GM21381 (cell line): Measurements from ENCODE around the gene SLC13A2.
"Not testable (repeated sequence)": the region's sequence is repeated elsewhere in the genome, so short reads cannot be mapped to it uniquely, and the experiment has no call there.

Experiments used
- ATAC-seq: cut with Tn5 transposase; IDR thresholded peaks from one replicate; pipeline ENCODE4 v1.9.1; 2021; ENCODE audit warnings: mild to moderate bottlenecking, moderate library complexity; ENCODE audit not compliant: unreplicated experiment

The SLC13A2 gene, protein sequence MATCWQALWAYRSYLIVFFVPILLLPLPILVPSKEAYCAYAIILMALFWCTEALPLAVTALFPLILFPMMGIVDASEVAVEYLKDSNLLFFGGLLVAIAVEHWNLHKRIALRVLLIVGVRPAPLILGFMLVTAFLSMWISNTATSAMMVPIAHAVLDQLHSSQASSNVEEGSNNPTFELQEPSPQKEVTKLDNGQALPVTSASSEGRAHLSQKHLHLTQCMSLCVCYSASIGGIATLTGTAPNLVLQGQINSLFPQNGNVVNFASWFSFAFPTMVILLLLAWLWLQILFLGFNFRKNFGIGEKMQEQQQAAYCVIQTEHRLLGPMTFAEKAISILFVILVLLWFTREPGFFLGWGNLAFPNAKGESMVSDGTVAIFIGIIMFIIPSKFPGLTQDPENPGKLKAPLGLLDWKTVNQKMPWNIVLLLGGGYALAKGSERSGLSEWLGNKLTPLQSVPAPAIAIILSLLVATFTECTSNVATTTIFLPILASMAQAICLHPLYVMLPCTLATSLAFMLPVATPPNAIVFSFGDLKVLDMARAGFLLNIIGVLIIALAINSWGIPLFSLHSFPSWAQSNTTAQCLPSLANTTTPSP

DNA sequence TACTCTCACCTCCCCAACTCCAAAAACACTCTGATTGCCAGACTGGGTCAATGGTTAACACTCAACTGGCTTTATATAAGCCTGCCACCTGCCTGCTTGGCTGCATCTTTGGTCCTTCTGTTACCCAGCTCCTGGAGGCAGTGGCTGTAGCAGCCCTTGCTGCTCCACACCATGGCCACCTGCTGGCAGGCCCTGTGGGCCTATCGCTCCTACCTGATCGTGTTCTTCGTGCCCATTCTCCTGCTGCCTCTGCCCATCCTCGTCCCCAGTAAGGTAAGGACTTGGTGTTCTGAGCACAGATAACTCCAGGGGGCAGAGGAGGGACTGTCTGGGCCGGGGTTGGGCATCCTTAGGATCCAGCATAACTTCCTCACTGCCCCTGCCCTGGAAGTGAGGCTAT lies at the start of gene SLC13A2:
Gene SLC13A2, plus strand, starts transcription at position 103 of the 400 bp plus-strand sequence. Its CDS starts 69 bp downstream, at position 172.
- ATAC-seq, result no peak

DNA sequence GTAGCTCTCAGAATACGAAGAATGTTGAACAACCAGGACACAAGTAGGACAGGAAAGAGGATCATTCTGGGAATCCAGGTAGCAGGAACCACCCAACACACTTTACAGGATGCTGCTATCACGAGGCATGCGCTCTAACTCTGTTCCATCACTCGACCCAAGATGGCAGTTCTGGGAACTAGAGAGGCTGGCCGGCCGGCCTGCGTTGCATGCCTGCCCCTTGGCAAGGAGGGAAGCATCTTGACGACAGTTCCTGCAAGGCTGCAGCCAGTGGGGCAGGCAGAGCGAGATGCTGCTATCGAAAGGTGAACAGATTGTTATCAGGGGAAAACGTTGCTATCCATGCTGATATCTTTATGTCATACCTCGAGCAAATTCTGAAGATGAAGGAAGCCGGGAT lies 48.2 kb upstream of the SLC13A2 start:
- no peak for ATAC-seq

DNA sequence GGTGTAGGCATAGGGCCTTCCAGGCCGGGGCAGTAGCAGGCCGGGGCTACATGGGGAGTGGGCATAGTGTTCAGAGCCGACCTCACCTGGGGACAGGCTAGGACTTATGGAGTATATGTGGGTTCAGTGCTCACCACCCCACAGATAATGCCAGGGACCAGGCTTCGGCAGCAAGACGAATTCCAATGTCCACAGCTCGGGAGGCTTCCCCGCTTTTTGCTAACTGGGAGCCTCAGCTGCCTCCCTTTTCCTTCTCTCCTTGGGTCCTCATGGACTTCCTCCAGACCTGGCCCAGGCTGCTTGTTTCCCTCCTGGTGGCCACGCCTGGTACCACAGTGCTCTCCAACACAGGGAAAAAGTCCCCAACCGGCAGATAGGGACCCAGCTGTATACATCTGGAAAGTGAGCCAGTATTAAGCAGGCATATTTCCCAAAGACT lies 47.3 kb upstream of the SLC13A2 start:
- no peak for ATAC-seq

DNA sequence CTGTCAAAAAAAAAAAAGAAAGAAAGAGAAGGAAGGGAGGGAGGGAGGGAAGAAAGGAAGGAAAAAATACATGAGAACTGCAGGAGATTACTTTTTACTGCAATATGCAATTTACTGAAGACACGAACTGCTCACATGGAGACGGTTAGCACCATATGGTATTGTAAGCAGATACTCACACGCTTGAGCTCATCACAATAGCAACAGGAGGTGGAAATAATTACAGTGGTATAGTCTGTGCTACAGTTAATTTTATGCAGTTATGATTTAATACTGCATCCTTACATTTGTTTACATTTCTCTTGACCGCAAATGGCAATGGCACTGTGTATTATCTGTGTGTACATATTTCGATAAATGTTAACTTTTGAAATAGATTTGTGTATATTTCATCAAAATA lies 46.1 kb upstream of the SLC13A2 start:
- no peak for ATAC-seq

DNA sequence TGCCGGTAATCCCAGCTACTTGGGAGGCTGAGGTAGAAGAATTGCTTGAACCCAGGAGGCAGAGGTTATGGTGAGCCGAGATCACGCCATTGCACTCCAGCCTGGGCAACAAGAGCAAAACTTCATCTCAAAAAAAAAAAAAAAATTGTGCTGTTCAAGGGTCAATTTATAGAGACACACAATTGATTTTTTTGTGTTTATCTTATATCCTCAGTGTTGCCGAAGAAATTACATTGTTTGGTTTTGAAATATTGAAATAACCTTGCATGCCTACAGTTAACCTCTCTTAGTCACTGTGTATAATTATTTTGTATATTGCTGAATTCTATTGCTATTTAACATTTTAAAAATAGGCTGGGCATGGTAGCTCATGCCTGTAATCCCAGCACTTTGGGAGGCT lies 45.5 kb upstream of the SLC13A2 start:
- not testable (repeated sequence) for ATAC-seq

DNA sequence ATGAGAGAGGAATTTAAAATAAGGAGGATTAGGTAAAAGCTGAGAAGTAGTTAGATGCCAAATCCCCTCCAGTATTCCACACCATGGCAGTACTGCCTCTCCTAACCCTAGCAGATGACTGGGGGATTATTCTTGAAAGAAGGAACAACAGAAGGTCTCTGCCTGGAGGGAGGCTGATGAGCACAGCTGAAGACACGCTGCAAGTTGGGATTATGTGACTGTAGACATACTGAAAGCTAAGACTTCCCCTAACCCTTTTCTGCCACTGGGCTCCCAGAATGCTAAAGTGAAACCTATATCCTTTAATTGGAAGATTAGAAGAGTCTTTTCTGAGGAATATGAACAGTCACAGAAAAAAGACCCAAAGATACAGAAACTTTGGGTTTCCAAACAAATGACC lies 39.7 kb upstream of the SLC13A2 start:
- ATAC-seq, result no peak

DNA sequence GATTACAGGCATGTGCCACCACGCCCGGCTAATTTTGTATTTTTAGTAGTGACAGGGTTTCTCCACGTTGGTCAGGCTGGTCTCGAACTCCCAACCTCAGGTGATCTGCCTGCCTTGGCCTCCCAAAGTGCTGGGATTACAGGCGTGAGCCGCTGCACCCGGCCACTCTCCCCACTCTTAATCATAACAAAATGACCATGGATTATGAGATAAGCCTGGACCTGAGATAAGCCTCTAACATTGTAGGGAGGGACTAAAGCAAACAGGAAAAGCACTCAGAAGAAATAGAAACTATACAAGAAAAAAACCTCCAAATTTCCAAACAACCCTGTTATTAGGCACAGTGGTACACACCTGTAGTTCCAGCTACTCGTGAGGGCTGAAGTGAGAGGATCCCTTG lies 39.1 kb upstream of the SLC13A2 start:
- not testable (repeated sequence) for ATAC-seq

DNA sequence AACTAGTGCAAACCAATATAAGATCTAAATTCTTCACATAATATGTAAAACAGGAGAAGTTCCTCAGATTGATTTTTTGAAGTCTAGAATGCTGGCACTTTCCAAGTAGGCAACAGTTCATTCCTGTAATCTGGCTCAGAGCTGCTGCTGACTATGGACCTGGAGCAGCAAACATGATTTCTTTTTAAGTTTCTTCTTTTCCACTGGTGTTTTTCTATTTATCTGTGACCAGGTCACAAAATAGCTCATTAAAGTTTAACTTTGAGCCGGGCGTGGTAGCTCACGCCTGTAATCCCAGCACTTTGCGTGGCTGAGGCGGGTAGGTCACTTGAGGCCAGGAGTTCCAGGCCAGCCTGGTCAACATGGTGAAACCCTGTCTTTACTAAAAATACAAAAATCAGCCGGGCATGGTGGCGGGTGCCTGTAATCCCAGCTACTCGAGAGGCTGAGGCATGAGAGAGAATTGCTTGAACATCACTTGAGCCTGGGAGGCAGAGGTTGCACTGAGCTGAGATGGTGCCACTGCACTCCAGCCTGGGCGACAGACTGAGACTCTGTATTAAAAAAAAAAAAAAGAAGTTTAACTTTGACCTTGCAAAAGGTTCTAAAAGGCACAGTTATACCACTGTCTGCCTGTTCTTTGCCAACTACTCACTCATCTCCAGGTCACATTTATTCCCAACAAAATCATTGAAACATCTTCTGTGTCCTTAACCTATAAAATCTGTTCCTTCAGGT lies 29.4 kb upstream of the SLC13A2 start:
- ATAC-seq, result no peak

DNA sequence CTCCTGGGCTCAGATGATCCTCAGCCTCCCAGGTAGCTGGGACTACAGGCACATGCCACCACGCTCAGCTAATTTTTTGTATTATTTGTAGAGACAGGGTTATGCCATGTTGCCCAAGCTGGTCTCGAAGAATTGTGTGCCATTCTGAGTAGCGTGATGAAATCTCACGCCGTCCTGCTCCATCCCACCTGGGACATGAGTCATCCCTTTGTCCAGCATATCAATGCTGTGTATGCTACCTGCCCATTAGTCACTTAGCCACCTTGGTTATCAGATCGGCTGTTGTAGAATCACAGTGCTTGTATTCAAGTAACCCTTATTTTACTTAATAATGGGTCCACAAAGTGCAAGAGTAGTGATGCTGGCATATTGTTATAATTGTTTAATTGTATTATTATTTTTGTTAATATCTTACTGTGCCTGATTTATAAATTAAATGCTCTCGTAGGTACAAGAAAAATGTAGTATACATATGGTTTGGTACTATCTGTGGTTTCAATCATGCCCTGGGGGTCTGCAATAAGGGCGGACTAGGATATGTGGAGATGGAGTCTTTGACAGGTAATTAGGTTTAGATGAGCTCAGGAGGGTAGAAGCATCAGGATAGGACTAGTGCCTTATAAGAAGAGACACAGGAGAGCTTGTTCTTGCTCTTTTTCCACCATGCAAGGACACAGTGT lies 26.6 kb upstream of the SLC13A2 start:
- no peak for ATAC-seq

DNA sequence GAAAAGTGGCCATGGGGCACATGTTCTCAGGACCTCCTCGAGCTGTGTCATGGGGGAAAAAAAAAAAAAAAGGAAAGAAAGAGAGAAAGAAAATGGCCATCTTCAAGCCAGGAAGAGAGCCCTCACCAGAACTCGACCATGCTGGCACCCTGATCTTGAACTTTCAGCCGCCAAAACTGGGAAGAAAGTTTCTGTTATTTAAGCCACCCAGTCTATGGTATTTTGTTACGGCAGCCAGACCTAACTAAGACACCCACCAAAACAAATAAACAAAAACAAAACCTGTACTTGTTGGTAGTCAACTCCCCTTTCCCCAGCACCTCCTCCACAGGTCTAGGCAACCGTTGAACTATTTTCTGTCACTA lies 26.1 kb upstream of the SLC13A2 start:
- ATAC-seq, result no peak

DNA sequence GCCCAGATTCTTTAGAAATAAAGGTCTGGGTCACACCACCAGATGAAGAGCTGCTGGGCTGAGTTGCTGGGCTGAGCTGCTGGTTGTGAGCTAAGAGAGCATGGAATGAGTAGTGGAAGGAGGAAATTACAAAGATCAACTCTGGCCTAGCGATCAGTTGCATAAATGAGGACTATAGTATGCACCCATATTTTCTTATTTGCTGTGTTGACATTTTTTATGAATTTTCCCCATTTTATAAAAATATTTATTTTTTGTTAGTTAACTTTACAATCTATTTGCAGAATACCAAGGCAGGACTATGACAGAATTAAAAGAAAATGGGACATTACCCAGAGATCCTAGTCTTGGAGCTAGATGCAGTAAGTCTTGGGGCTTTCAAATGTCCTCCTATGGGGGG lies 23.6 kb upstream of the SLC13A2 start:
- ATAC-seq, result no peak

DNA sequence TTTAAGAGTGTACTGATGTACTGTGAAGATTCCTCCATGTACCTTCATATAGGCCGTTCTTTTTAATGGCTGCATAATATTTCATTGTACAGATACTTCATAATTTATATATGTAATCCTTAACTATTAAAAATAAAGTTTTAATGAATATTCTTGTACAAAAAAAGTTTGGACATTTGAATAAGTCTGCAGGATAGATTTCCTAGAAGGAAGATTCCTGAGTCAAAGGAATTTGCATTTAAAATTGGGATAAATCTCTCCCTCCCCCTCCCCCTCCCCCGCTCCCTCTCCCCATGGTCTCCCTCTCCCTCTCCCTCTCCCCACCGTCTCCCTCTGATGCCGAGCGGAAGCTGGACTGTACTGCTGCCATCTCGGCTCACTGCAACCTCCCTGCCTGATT lies 15.6 kb upstream of the SLC13A2 start:
- no peak for ATAC-seq

DNA sequence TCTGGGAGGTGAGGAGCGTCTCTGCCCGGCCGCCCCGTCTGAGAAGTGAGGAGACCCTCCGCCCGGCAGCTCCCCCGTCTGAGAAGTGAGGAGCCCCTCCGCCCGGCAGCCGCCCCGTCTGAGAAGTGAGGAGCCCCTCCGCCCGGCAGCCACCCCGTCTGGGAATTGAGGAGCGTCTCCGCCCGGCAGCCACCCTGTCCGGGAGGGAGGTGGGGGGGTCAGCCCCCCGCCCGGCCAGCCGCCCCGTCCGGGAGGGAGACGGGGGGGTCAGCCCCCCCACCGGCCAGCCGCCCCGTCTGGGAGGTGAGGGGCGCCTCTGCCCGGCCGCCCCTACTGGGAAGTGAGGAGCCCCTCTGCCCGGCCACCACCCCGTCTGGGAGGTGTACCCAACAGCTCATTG lies 14.6 kb upstream of the SLC13A2 start:
- not testable (repeated sequence) for ATAC-seq

DNA sequence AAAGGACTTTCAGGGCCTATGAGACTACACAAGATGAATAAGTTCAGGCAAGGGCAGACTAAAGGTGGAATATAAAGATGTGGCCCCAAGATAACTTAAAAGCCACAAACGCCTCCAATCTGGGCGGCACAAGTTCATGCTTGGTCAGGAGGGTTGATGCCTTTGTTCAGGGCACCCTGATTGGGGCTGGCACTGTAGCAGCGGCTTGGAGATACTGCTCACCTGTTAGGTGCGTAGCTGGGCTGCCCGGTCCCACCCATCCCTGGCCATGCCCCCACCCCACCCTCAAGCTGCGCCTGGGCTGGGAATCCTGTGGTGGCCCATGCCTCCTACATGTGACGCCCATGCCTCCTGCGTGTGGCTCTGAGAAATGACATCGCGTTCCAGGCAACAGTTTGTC lies 12.5 kb upstream of the SLC13A2 start:
- no peak for ATAC-seq

DNA sequence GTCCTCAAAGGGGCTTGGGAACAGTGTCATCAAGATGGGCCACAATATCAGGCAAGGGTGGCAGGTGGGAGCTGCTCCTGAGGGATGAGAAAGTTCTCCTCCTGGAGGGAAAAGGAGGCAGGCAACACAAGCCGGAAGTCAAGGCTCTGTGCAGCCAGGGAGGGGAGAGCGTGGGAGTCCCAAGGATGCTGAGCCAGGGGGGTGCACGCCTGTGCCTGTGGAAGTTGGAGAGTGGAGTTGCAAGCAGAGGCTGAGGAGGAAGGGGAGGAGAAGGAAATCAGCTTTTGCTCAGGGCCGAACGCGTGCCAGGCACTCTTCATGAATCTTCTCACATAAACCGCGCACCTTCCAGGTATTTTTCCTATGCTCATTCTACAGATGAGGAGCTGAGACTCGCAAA lies 7.4 kb upstream of the SLC13A2 start:
- ATAC-seq, result no peak

DNA sequence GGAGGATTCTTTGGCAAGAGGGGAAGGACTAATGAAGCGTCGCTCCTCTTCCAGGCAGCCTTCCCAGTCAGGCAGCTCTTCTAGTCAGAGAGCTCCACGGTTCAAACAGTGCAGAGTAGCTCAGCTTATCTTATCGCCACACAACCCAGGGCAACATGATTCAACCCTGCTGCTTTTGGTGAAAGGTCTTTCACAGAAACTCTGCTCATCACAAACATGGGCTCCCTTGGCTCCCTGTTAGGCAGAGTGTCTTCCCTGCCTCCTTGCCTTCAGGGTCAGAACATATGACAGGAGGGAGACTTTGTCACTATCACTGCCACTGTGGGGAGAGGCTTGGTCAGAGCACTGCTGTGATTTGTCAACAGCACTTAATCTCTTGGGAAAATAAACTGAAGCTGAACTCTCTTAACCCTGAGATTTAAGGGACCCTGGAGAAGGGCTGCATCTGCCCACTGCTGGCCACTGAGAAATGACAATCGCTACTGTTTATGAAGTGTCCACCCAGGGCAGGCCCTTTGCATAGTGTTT lies 6.9 kb upstream of the SLC13A2 start:
- ATAC-seq, result no peak

DNA sequence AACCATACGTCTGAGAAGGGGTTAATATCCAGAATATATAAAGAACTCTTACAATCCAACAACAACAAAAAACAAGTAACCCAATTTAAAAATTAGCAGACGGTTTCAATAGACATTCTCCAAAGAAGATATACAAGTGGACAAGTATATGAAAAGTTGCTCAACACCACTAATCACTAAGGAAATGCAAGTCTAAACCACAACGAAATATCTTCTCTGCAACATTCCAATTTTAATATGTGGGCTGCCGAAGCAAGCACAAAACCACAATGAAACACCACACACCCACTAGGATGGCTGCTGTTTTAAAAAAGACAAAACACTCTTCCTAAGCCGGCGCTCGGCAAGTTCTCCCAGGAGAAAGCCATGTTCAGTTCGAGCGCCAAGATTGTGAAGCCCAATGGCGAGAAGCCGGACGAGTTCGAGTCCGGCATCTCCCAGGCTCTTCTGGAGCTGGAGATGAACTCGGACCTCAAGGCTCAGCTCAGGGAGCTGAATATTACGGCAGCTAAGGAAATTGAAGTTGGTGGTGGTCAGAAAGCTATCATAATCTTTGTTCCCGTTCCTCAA lies 5.9 kb upstream of the SLC13A2 start:
- no peak for ATAC-seq

DNA sequence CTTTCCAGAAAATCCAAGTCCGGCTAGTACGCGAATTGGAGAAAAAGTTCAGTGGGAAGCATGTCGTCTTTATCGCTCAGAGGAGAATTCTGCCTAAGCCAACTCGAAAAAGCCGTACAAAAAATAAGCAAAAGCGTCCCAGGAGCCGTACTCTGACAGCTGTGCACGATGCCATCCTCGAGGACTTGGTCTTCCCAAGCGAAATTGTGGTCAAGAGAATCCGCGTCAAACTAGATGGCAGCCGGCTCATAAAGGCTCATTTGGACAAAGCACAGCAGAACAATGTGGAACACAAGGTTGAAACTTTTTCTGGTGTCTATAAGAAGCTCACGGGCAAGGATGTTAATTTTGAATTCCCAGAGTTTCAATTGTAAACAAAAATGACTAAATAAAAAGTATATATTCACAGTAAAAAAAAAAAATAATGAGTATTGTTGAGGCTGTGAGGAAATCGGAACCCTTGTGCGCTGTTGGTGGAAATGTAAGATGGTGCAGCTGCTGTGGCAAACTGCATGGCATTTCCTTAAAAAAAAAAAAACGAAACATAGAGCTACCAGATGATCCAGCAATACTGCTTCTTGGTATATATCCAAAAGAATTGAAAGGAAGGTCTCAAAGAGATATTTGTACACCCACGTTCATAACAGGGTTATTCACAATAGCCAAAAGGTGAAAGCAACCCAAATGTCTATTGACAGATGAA lies 5.3 kb upstream of the SLC13A2 start:
- not testable (repeated sequence) for ATAC-seq

DNA sequence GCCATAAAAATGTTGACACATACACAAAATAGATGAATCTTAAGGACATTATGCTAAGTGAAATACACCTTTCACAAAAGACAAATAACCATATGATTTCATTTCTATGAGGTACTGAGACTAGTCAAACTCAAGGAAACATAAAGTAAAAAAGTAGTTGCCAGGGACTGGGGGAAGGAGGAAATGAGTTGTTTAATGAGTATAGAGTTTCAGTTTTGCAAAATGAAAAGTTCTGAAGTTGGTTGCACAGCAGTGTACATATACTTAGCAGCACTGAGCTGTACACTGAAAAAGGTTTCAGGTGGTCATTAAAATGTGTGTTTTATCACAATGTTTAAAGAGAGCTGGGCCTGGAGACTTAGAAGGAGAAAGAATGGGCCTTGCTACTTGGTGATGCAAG lies 4.7 kb upstream of the SLC13A2 start:
- peak; percentile 55 for ATAC-seq

DNA sequence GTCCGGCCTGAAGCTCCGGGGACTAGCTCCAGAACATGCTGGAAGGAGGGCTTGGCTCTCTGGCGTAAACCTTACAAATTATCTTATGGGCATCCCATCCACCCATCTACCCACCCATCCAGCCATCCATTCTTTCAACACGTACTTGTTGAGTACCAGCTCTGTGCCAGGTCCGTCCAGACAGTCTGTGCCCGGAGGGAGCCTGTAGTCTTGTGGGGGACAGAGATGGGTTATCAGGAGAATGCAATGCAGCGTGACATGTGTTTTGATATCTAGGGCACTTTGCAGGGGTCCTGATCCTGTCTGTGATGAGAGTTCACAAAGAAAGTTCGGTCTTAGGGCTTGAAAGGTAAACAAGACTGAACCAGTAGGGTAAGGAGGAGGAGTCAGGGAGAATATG lies 4.1 kb upstream of the SLC13A2 start:
- ATAC-seq, result no peak
